Fibroblast of lung (primary cell): ENCODE results near the gene PLCXD3. TPM values are rescaled to one million over a fixed set of nuclear protein-coding genes. Genes with fewer than 3 reads are reported as not detected.

Experiments
- DNase-seq, 2 donors: peaks; one replicate each; pipeline versions ENCODE4 v3.0.0 to v3.0.0-alpha.2; 2010; ENCODE audit warnings: low read depth in 2 of 2
- H2AFZ ChIP-seq: 2 replicates; pipeline ENCODE4 v1.5.1; 2012; ENCODE audit warnings: low read length, control low read depth, inconsistent platforms
- H3K27ac ChIP-seq: 2 replicates; pipeline ENCODE4 v1.5.1; 2011; ENCODE audit warnings: low read length, control low read depth; ENCODE audit not compliant: insufficient read depth
- H3K27me3 ChIP-seq: 2 replicates; pipeline ENCODE4 v1.5.1; 2011; ENCODE audit warnings: mild to moderate bottlenecking, low read length; ENCODE audit not compliant: control insufficient read depth, insufficient read depth
- H3K36me3 ChIP-seq: 2 replicates; pipeline ENCODE4 v1.5.1; 2011; ENCODE audit warnings: low read length; ENCODE audit not compliant: control insufficient read depth, insufficient read depth
- H3K4me1 ChIP-seq: 2 replicates; pipeline ENCODE4 v1.5.1; 2011; ENCODE audit warnings: low read length; ENCODE audit not compliant: control insufficient read depth, insufficient read depth; ENCODE audit errors: extremely low read depth
- H3K4me2 ChIP-seq: 2 replicates; pipeline ENCODE4 v1.5.1; 2011; ENCODE audit warnings: low read length, control low read depth; ENCODE audit not compliant: insufficient read depth; ENCODE audit errors: extremely low read depth
- H3K4me3 ChIP-seq, 4 experiments: fragments of 200-600 bp in 1 of 4; sonication (generic) in 1 of 4; replicated peaks in 1 of 4; 2 replicates each; pipeline ENCODE4 v1.5.1; 2011 to 2016; ENCODE audit warnings: low read length in 4 of 4, low read depth in 3 of 4, mild to moderate bottlenecking in 3 of 4, control low read depth in 2 of 4, inconsistent platforms in 1 of 4, mixed read lengths in 1 of 4; ENCODE audit not compliant: insufficient read depth in 1 of 4; ENCODE audit errors: control extremely low read depth in 1 of 4
- H3K79me2 ChIP-seq: 2 replicates; pipeline ENCODE4 v1.5.1; 2012; ENCODE audit warnings: mild to moderate bottlenecking, low read length, inconsistent platforms; ENCODE audit not compliant: control insufficient read depth, insufficient read depth
- H3K9ac ChIP-seq: 2 replicates; pipeline ENCODE4 v1.5.1; 2011; ENCODE audit warnings: mild to moderate bottlenecking, low read length, control low read depth; ENCODE audit not compliant: insufficient read depth
- H3K9me3 ChIP-seq: 2 replicates; pipeline ENCODE4 v1.5.1; 2012; ENCODE audit warnings: low read depth, low read length; ENCODE audit not compliant: control insufficient read depth, insufficient read depth
- H4K20me1 ChIP-seq: 2 replicates; pipeline ENCODE4 v1.5.1; 2011; ENCODE audit warnings: low read length; ENCODE audit not compliant: control insufficient read depth, insufficient read depth; ENCODE audit errors: extremely low read depth
- EZH2 ChIP-seq: IDR thresholded peaks from 2 replicates; pipeline ENCODE4 v1.5.1; 2012; ENCODE audit warnings: low read length, control low read depth, mild to moderate bottlenecking; ENCODE audit errors: missing control alignments
- polyA plus RNA-seq, 2 donors: library from polyadenylated mRNA; depleted of rRNA in 1 of 2; stranded (reverse) in 1 of 2; unstranded in 1 of 2; fragments of >200 nt; gene quantifications; 2 replicates each; pipeline ENCODE4 v1.2.1, GENCODE V29; 2011 to 2012; ENCODE audit warnings: missing spikeins in 1 of 2
- total RNA-seq: library from RNA; depleted of rRNA; stranded (reverse); fragments of >200 nt; gene quantifications from 2 replicates; pipeline ENCODE4 v1.2.1, GENCODE V29; 2014
- TF ChIP-seq, protein P1 (sequence below), 2 donors: IDR thresholded peaks in 1 of 2; conservative IDR thresholded peaks in 1 of 2; 1 replicate in 1 of 2; 2 replicates in 1 of 2; pipeline ENCODE4 v1.5.1; 2011 to 2012; ENCODE audit warnings: low read length in 2 of 2, control low read depth in 1 of 2, inconsistent platforms in 1 of 2, low read depth in 1 of 2, mild to moderate bottlenecking in 1 of 2

The PLCXD3 gene
- total and polyA plus RNA-seq, 2 donors (not counting 1 experiment from before 2014, with no cell fraction given) = 0.02 to 1.3 TPM

DNA sequence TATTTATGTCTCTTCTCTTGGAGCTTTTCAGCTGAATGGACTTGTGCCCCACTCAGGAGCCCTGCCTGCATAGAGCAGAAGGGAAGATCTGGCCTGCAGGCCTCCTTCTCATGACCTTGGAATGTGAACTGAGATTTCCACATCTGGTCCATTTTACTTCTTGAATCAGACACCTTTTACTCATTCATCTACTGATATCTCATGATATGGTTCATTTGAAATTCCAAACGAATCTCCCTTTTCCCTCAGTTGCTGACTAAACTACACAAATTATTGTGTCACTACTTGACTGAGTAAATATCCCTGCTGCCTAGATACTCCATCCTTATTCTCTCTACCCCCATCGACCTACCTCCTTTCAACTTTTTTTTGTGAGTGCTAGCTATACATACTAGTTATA, 138.7 kb downstream of the PLCXD3 start:
- no peaks in the 10 kb centered on the region for H3K79me2 ChIP-seq
- no peak overlapping the region for H3K4me2 ChIP-seq

DNA sequence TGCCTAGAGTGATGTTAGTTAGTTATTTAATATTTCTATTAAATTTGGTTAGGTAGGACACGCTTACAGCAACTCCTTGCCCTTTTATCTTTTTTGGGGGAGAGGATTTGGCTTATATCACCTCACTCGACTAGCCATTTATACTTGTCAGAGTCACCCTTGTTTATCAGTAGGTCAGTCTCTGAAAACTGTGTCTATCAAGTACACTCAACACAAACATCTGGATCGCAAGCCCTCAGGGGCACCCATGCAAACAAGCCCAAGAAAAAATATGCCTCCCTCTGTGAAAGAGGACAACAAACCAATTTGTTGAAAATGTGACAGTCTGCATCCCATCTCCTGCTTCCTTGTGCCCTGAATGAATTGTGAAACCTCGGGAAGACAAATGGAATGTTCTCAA, 139.9 kb downstream of the PLCXD3 start:
- no peaks in the 10 kb centered on the region for H3K27me3 ChIP-seq
- no peak overlapping the region for H2AFZ ChIP-seq
- DNase-seq = no peak
- no peak overlapping the region for H3K27ac ChIP-seq
- H3K79me2 ChIP-seq = no peaks in the 10 kb centered on the region
- no peak overlapping the region for H3K4me3 ChIP-seq
- H3K9ac ChIP-seq = no peak overlapping the region
- TF ChIP-seq EZH2 = no peak
- TF ChIP-seq, protein P1, sequence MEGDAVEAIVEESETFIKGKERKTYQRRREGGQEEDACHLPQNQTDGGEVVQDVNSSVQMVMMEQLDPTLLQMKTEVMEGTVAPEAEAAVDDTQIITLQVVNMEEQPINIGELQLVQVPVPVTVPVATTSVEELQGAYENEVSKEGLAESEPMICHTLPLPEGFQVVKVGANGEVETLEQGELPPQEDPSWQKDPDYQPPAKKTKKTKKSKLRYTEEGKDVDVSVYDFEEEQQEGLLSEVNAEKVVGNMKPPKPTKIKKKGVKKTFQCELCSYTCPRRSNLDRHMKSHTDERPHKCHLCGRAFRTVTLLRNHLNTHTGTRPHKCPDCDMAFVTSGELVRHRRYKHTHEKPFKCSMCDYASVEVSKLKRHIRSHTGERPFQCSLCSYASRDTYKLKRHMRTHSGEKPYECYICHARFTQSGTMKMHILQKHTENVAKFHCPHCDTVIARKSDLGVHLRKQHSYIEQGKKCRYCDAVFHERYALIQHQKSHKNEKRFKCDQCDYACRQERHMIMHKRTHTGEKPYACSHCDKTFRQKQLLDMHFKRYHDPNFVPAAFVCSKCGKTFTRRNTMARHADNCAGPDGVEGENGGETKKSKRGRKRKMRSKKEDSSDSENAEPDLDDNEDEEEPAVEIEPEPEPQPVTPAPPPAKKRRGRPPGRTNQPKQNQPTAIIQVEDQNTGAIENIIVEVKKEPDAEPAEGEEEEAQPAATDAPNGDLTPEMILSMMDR (conservative IDR thresholded peaks at IDR 0.05 in 1 of 2, IDR thresholded peaks at IDR 0.05 in 1 of 2; ENCODE audit: low read depth in 1 of 2, low read length in 2 of 2) = no peak
- no peaks in the 10 kb centered on the region for H3K9me3 ChIP-seq
- H3K4me2 ChIP-seq = no peak overlapping the region
- H3K36me3 ChIP-seq = no peaks in the 10 kb centered on the region
- H3K4me1 ChIP-seq = no peaks in the 10 kb centered on the region
- no peaks in the 10 kb centered on the region for H4K20me1 ChIP-seq

More for the DNA sequence above, 138.7 kb downstream of the PLCXD3 start:
- no peaks in the 10 kb centered on the region for H3K9me3 ChIP-seq
- H3K4me3 ChIP-seq = no peak overlapping the region
- H4K20me1 ChIP-seq = no peaks in the 10 kb centered on the region
- H3K9ac ChIP-seq = no peak overlapping the region
- H3K27ac ChIP-seq = no peak overlapping the region
- H3K4me1 ChIP-seq = no peaks in the 10 kb centered on the region
- no peaks in the 10 kb centered on the region for H3K36me3 ChIP-seq
- DNase-seq = peak; percentile 29 to 83
- TF ChIP-seq, protein P1 (conservative IDR thresholded peaks at IDR 0.05 in 1 of 2, IDR thresholded peaks at IDR 0.05 in 1 of 2; ENCODE audit: low read depth in 1 of 2, low read length in 2 of 2) = no peak
- no peak for TF ChIP-seq EZH2
- no peaks in the 10 kb centered on the region for H3K27me3 ChIP-seq
- H2AFZ ChIP-seq = no peak overlapping the region

DNA sequence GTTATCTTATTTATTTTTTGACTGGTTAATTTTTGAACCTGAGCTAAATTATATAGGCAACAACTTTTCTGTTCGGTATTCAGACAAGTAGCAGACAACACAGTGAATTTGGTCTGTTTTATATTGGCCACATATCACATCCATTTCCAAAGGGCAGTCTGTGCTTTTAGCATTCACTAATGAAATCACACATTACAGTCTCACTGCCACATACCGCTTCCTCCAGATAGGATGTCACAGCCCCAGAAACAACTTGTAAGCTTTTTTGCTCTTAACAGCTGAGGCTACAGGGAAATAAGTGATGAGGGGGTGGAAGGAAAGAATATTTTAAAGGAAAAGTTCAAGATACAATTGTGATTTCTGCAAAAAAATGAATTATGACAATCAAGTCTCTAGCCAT, 140.6 kb downstream of the PLCXD3 start:
- H3K27ac ChIP-seq = no peak overlapping the region

More for the DNA sequence above, 140.6 kb downstream of the PLCXD3 start:
- TF ChIP-seq, protein P1 (conservative IDR thresholded peaks at IDR 0.05 in 1 of 2, IDR thresholded peaks at IDR 0.05 in 1 of 2; ENCODE audit: low read depth in 1 of 2, low read length in 2 of 2) = no peak
- TF ChIP-seq EZH2 = no peak
- DNase-seq = no peak
- H3K9ac ChIP-seq = no peak overlapping the region
- H3K79me2 ChIP-seq = no peaks in the 10 kb centered on the region
- no peak overlapping the region for H3K4me3 ChIP-seq
- no peaks in the 10 kb centered on the region for H3K4me1 ChIP-seq
- H3K36me3 ChIP-seq = no peaks in the 10 kb centered on the region
- H3K4me2 ChIP-seq = no peak overlapping the region
- no peak overlapping the region for H2AFZ ChIP-seq
- no peaks in the 10 kb centered on the region for H3K27me3 ChIP-seq
- no peaks in the 10 kb centered on the region for H3K9me3 ChIP-seq
- no peaks in the 10 kb centered on the region for H4K20me1 ChIP-seq
